H9 (cell line): Measurements from ENCODE around the gene COL4A2. TPM values are rescaled to one million over a fixed set of nuclear protein-coding genes. Genes with fewer than 3 reads are reported as not detected.

Experiments
- DNase-seq: peaks from one replicate; pipeline ENCODE4 v3.0.0-alpha.2; 2017
- H2AFZ ChIP-seq: one replicate; pipeline ENCODE4 v1.6.1; 2013; ENCODE audit warnings: mild to moderate bottlenecking, low read length, control low read depth, moderate library complexity
- H2AK5ac ChIP-seq: 2 replicates; pipeline ENCODE4 v1.6.1; 2013; ENCODE audit warnings: low read length, control low read depth, mixed read lengths; ENCODE audit not compliant: insufficient read length
- H2BK120ac ChIP-seq: one replicate; pipeline ENCODE4 v1.6.1; 2013; ENCODE audit warnings: low read depth, mild to moderate bottlenecking, low read length, control low read depth, inconsistent platforms; ENCODE audit not compliant: poor library complexity, severe bottlenecking
- H2BK12ac ChIP-seq: 2 replicates; pipeline ENCODE4 v1.6.1; 2013; ENCODE audit warnings: low read length, control low read depth, mixed read lengths, low read depth; ENCODE audit not compliant: insufficient read length
- H2BK15ac ChIP-seq: 2 replicates; pipeline ENCODE4 v1.6.1; 2013; ENCODE audit warnings: low read depth, low read length, control low read depth
- H2BK20ac ChIP-seq: one replicate; pipeline ENCODE4 v1.6.1; 2013; ENCODE audit warnings: low read depth, mild to moderate bottlenecking, low read length, control low read depth, inconsistent platforms; ENCODE audit not compliant: poor library complexity, severe bottlenecking
- H2BK5ac ChIP-seq: 2 replicates; pipeline ENCODE4 v1.6.1; 2013; ENCODE audit warnings: low read length, control low read depth, mixed read lengths; ENCODE audit not compliant: insufficient read length
- H3K14ac ChIP-seq: 2 replicates; pipeline ENCODE4 v1.6.1; 2013; ENCODE audit warnings: low read length, control low read depth; ENCODE audit not compliant: insufficient read depth
- H3K18ac ChIP-seq: 2 replicates; pipeline ENCODE4 v1.6.1; 2013; ENCODE audit warnings: low read depth, mild to moderate bottlenecking, mixed read lengths, low read length, control low read depth; ENCODE audit not compliant: insufficient read length
- H3K23ac ChIP-seq: 2 replicates; pipeline ENCODE4 v1.6.1; 2013; ENCODE audit warnings: low read length, control low read depth, mixed read lengths, low read depth; ENCODE audit not compliant: insufficient read length
- H3K23me2 ChIP-seq: 2 replicates; pipeline ENCODE4 v1.6.1; 2013; ENCODE audit warnings: low read depth, mild to moderate bottlenecking, mixed read lengths, low read length, control low read depth; ENCODE audit not compliant: insufficient read length, poor library complexity, severe bottlenecking
- H3K27ac ChIP-seq: 2 replicates; pipeline ENCODE4 v1.5.1; 2013; ENCODE audit warnings: low read length, control low read depth, mixed read lengths, low read depth; ENCODE audit not compliant: insufficient read length
- H3K27me3 ChIP-seq: 2 replicates; pipeline ENCODE4 v1.6.1; 2013; ENCODE audit warnings: low read length, control low read depth, inconsistent platforms; ENCODE audit not compliant: insufficient read depth
- H3K4ac ChIP-seq: 2 replicates; pipeline ENCODE4 v1.6.1; 2013; ENCODE audit warnings: low read depth, mild to moderate bottlenecking, control low read depth, inconsistent platforms, low read length, moderate library complexity
- H3K4me1 ChIP-seq: 2 replicates; pipeline ENCODE4 v1.6.1; 2013; ENCODE audit warnings: low read length, control low read depth, inconsistent platforms; ENCODE audit not compliant: insufficient read depth
- H3K4me2 ChIP-seq: 2 replicates; pipeline ENCODE4 v1.6.1; 2013; ENCODE audit warnings: low read length, control low read depth, mixed read lengths; ENCODE audit not compliant: insufficient read length, insufficient read depth
- H3K56ac ChIP-seq: 2 replicates; pipeline ENCODE4 v1.6.1; 2013; ENCODE audit warnings: low read depth, mild to moderate bottlenecking, mixed read lengths, low read length, control low read depth; ENCODE audit not compliant: insufficient read length
- H3K79me1 ChIP-seq: 2 replicates; pipeline ENCODE4 v1.6.1; 2013; ENCODE audit warnings: low read depth, mild to moderate bottlenecking, moderate library complexity, low read length, control low read depth, inconsistent platforms; ENCODE audit not compliant: insufficient read depth, poor library complexity, severe bottlenecking
- H3K79me2 ChIP-seq: 2 replicates; pipeline ENCODE4 v1.6.1; 2013; ENCODE audit warnings: low read length, control low read depth, inconsistent platforms; ENCODE audit not compliant: insufficient read depth
- H3K9ac ChIP-seq: 2 replicates; pipeline ENCODE4 v1.6.1; 2013; ENCODE audit warnings: low read length, control low read depth, mixed read lengths; ENCODE audit not compliant: insufficient read length; ENCODE audit errors: extremely low read depth
- H3K9me3 ChIP-seq: one replicate; pipeline ENCODE4 v1.6.1; 2013; ENCODE audit warnings: low read depth, low read length, inconsistent platforms; ENCODE audit not compliant: control insufficient read depth
- H3T11ph ChIP-seq: one replicate; pipeline ENCODE4 v1.6.1; 2013; ENCODE audit warnings: mild to moderate bottlenecking, low read length, control low read depth, inconsistent platforms
- H4K20me1 ChIP-seq: one replicate; pipeline ENCODE4 v1.6.1; 2013; ENCODE audit not compliant: control insufficient read depth, insufficient read length, insufficient read depth
- H4K5ac ChIP-seq: 2 replicates; pipeline ENCODE4 v1.6.1; 2013; ENCODE audit warnings: low read depth, mild to moderate bottlenecking, mixed read lengths, low read length, control low read depth; ENCODE audit not compliant: insufficient read length
- H4K8ac ChIP-seq: replicated peaks from 2 replicates; pipeline ENCODE4 v1.6.1; 2013; ENCODE audit warnings: low read length, control low read depth, mixed read lengths, low read depth; ENCODE audit not compliant: insufficient read length
- H4K91ac ChIP-seq: 2 replicates; pipeline ENCODE4 v1.6.1; 2013; ENCODE audit warnings: low read depth, mild to moderate bottlenecking, moderate library complexity, mixed read lengths, low read length, control low read depth; ENCODE audit not compliant: insufficient read length
- H3K27ac Mint-ChIP-seq, 3 experiments: 2 replicates in 2 of 3; 3 replicates in 1 of 3; pipeline ENCODE4 v1.8.0; 2020 to 2021; ENCODE audit warnings: mixed read lengths in 3 of 3, mild to moderate bottlenecking in 1 of 3, moderate library complexity in 1 of 3
- H3K27me3 Mint-ChIP-seq: 2 replicates; pipeline ENCODE4 v1.8.0; 2021; ENCODE audit warnings: low read depth, mild to moderate bottlenecking, moderate library complexity, mixed read lengths
- H3K36me3 Mint-ChIP-seq, 3 experiments: 2 replicates in 2 of 3; 3 replicates in 1 of 3; pipeline ENCODE4 v1.8.0; 2020 to 2021; ENCODE audit warnings: low read depth in 3 of 3, mixed read lengths in 3 of 3; ENCODE audit not compliant: insufficient read depth in 1 of 3
- H3K4me1 Mint-ChIP-seq, 2 experiments: 2 replicates each; pipeline ENCODE4 v1.8.0; 2020; ENCODE audit warnings: mixed read lengths in 2 of 2
- H3K4me3 Mint-ChIP-seq, 2 experiments: 2 replicates in 1 of 2; 3 replicates in 1 of 2; pipeline ENCODE4 v1.8.0; 2020 to 2021; ENCODE audit warnings: mild to moderate bottlenecking in 2 of 2, mixed read lengths in 2 of 2, moderate library complexity in 1 of 2
- H3K9me3 Mint-ChIP-seq, 2 experiments: 2 replicates in 1 of 2; 3 replicates in 1 of 2; pipeline ENCODE4 v1.8.0; 2020; ENCODE audit warnings: mild to moderate bottlenecking in 2 of 2, mixed read lengths in 2 of 2, moderate library complexity in 1 of 2
- CTCF ChIP-seq: fragments of 200-600 bp; sonication (generic); conservative IDR thresholded peaks from 3 replicates; pipeline ENCODE4 v1.8.0; 2021; ENCODE audit warnings: antibody characterized with exemption, mild to moderate bottlenecking
- WGBS: extraction: QIAGEN DNeasy Blood & Tissue Kit; methylation state at CpG from one replicate; pipeline ENCODE4 v1.1.7; 2013; ENCODE audit warnings: missing lambda C conversion rate, low lambda C conversion rate, mixed read lengths; ENCODE audit not compliant: insufficient read length; ENCODE audit errors: extremely low coverage; 5-methylcytosine and 5-hydroxymethylcytosine counted together
- total RNA-seq: library from RNA; stranded (reverse); gene quantifications from 2 replicates; pipeline ENCODE4 v1.2.1, GENCODE V29; 2021

The COL4A2 gene
- total RNA-seq, 1 experiment from 2014 or later: 76.5 TPM

GRCh38 chr13:110423689-110424302 is 116.7 kb downstream of the COL4A2 start:
- Histone ChIP-seq H2BK120ac (no peak overlapping the region), H3K4me2 (no peak overlapping the region), H3K27ac (no peak overlapping the region), H4K5ac (no peak overlapping the region), H3K79me2 (no peaks in the 10 kb centered on the region), H3K18ac (no peak overlapping the region), H2BK5ac (no peak overlapping the region), H4K91ac (no peak overlapping the region), H3K14ac (no peak overlapping the region), H3K23ac (no peak overlapping the region), H3K9me3 (no peaks in the 10 kb centered on the region), H2AFZ (no peak overlapping the region), H4K8ac (no peak overlapping the region), H4K20me1 (no peaks in the 10 kb centered on the region), H2BK20ac (no peak overlapping the region), H2AK5ac (no peak overlapping the region), H3K27me3 (no peaks in the 10 kb centered on the region), H3K23me2 (no peaks in the 10 kb centered on the region), H3K56ac (no peak overlapping the region), H2BK12ac (no peak overlapping the region), H3K4ac (no peak overlapping the region), H3T11ph (no peak overlapping the region), H3K79me1 (no peaks in the 10 kb centered on the region), H2BK15ac (no peak overlapping the region), H3K4me1 (no peaks in the 10 kb centered on the region), H3K9ac (no peak overlapping the region)
- Mint-ChIP-seq H3K4me1 (peaks cover 3 to 8% of the 10 kb centered on the region in 2 experiments; a peak in 3 of 4 replicates), H3K27me3 (no peaks in the 10 kb centered on the region), H3K36me3 (peaks cover 3 to 8% (median 4%) of the 10 kb centered on the region in 3 experiments; a peak in 3 of 7 replicates), H3K9me3 (no peaks in the 10 kb centered on the region), H3K27ac (peak overlapping the region in 1 of 3 experiments; percentile 69; a peak in 1 of 7 replicates), H3K4me3 (no peak overlapping the region)
- TF ChIP-seq CTCF: no peak
- no CpG with 5 or more reads among the region's 11 CpGs for WGBS
- no peak for DNase-seq
